Fibroblast of skin of left quadriceps (primary cell): ENCODE measurements around the gene XKR7.
"Not testable (repeated sequence)": the region's sequence is repeated elsewhere in the genome, so short reads cannot be mapped to it uniquely, and the experiment has no call there.

Source experiments
- DNase-seq, 2 experiments: peaks; one replicate each; pipeline ENCODE4 v3.0.0-alpha.2; 2013; ENCODE audit warnings: low read depth in 2 of 2

The XKR7 gene, protein sequence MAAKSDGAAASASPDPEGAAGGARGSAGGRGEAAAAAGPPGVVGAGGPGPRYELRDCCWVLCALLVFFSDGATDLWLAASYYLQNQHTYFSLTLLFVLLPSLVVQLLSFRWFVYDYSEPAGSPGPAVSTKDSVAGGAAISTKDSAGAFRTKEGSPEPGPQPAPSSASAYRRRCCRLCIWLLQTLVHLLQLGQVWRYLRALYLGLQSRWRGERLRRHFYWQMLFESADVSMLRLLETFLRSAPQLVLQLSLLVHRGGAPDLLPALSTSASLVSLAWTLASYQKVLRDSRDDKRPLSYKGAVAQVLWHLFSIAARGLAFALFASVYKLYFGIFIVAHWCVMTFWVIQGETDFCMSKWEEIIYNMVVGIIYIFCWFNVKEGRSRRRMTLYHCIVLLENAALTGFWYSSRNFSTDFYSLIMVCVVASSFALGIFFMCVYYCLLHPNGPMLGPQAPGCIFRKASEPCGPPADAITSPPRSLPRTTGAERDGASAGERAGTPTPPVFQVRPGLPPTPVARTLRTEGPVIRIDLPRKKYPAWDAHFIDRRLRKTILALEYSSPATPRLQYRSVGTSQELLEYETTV

DNA sequence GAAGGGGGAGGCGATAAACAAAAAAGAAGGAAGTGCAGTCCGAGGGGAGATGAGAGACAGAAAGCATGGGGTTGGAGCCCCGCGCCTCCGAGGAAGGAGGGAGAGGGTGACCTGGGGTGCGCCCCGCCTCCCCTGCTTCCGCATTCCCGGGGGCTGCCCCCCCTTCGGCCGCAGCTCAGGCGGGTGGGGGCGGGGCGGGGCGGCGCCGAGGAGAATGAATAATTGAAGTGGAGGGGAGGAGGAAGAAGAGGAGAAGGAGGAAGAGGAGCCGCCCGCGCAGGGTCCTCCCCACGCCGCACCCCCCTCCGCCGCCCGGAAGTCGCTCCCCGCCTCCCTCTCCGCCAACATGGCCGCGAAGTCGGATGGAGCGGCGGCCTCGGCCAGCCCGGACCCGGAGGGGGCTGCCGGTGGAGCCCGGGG is at the start of gene XKR7:
Gene XKR7, plus strand, starts transcription at position 322 of the 420 bp plus-strand sequence. Its CDS starts 25 bp downstream, at position 347.
- DNase-seq = no peak

DNA sequence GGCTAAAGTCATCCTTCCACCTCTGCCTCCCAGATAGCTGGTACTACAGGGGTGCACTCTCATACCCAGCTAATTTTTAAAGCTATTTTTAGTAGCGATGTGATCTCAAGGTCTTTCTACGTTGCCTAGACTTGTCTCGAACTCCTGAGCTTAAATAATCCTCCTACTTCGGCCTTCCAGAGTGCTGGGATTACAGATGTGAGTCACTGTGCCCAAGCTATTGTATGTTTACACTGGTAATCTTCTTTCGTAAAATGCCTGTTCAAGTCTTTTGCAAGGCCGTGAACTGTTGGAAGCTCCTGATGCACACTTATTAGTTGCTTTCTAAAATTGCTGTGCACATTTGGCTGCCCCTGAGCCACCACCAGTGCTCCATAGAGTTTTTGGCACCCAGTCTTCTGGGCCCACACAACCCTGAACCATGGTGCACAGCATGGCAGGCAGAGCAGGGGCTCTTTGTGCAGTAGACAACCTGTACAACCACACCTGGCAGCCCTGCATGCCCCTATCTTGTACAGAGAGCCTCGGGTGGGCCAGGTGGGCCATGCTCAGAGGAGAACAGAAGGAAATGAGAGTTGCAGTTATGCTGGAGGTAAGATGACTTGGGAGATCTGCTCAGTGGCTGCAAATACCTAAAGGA is 49.4 kb upstream of the XKR7 start:
- no peak for DNase-seq

DNA sequence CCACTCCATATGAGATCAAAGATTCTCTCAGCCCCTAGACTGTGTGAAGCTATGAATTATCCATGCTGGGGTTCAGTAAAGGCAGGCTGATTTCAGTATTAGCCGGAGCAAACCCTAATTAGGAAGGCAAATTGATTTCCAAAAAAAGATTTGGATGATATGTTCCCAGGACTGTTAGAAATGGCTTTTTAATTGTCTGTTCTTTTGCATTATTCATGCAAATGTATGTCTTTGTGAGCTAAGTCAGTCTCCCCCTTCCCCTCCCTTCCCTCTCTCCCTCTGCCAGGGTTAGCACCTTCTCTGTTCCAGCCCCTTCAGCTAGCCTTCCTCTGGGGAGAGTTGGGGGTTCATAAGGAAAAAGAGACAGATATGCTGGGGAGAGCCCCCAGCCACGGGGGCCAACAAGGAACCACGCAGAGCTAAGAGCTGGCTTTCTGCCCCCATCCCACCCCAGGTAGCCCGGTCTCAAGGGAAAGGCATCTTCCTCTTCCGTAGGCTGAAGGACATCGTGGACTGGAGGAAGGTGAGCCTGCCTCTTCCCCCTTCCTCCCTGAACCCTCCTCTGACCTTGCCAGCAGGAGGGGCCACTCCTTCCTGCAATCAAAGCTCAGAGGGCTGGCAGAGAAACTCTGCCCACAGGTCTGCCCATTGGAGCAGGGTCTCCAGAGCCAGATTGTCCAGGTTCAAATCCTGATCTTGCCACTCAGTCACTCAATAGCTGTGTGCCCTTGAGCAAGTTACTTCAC is 48.4 kb upstream of the XKR7 start:
- DNase-seq = no peak

DNA sequence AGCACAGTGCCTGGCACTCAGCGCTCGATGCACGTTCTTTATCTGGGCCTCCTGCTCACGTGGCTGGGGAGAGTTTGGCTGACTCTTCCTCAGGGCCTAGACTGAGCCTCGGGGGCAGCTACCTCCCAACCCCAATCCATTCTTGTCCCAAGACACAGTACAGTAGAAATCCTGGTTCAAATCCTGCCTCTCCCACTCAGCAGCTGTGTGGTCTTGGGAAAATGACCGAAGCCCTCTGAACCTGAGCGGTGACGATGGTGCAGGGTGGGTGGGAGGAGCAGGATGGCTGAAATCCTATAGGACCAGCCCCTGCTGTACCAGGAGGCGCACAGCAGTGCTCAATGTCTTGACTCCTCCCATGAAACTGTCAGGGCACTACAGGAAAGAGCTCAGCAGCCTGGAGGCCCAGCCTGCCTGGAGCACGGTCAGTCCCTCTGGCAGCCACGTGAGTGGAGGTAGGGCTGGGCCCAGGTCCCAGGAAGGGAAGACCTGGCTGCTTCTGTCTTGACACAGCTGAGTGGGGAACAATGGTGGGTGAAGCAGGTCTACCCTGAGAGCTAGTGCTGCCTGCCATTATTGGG is 47.6 kb upstream of the XKR7 start:
- no peak for DNase-seq

DNA sequence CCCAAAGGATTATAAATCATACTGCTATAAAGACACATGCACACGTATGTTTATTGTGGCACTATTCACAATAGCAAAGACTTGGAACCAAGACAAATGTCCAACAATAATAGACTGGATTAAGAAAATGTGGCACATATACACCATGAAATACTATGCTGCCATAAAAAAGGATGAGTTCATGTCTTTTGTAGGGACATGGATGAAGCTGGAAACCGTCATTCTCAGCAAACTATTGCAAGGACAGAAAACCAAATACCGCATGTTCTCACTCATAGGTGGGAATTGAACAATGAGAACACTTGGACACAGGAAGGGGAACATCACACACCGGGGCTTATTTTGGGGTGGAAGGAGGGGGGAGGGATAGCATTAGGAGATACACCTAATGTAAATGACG is 46.5 kb upstream of the XKR7 start:
- not testable (repeated sequence) for DNase-seq

DNA sequence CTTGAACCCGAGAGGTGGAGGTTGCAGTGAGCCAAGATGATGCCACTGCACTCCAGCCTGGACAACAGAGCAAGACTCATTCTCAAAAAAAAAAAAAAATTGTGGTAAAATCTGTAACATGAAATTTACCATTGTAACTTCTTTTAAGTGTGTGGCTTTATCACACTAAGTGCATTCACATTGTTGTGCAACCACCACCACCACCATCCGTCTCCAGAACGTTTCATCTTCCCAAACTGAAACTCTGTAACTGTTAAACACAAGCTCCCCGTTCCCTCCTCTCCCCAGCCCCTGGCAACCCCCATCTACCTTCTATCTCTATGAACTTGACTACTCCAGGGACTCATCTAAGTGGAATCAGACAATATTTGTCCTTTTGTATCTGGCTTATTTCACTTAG is 45.8 kb upstream of the XKR7 start:
- no peak for DNase-seq

DNA sequence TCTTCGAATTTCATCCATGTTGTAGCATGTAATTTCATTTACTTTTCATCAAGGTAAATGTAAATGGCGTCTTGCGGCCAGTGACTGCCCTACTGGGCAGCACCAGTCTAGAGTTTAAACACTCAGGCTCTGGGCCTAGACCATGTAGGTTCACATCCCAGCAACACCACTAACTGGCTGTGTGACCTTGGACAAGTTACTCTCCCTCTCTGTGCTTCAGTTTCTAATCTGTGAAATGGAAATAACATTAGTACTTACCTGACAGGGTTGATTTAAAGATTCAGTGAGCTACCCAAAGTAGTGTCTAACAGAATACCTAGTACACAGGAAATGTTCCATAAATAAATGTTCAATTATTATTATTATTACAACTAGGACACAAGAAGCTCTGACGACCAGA is 45.4 kb upstream of the XKR7 start:
- DNase-seq = no peak

DNA sequence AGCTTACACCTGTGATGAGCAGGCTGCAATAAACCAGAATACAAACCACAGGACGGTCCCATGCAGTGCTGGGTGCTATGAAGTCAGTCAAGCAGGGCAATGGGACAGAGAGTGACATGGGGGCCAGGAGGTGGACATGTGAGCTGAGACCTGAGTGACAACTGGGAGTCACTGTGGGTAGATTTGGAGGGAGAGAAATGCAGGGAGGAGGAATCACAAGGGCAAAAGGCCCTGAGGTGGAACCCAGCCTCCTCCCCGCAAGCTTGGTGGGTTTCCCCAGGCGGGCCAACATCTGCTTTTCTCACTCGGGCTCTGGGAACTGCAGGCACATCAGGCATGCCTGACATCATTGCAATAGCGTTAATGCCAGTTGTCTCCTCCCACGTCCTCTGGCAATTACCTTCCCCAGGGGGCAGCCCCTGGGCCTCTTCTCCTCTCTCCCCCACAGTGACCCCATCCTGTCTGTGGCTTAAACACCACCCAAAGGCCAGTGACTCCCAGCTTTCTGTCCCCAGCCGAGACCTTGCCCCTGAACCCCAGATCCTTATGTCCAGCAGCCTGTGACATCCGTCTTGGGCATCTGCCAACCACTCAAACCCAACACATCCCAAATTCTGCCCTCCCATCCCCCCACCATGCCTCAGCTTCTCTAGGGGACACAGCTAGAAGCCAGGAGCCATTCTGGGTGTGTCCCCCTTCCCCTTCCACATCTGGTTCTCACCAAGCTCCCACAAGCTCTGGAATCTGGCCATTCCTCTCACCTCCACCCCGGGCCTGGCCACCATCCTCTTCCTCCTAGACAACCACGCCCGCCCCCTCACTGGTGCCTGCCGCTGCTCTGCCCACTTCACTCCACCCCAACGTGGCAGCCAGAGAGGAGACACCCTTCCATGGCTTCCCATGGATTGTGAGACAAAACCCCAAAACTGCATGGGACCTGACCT is 44.3 kb upstream of the XKR7 start:
- DNase-seq = no peak

DNA sequence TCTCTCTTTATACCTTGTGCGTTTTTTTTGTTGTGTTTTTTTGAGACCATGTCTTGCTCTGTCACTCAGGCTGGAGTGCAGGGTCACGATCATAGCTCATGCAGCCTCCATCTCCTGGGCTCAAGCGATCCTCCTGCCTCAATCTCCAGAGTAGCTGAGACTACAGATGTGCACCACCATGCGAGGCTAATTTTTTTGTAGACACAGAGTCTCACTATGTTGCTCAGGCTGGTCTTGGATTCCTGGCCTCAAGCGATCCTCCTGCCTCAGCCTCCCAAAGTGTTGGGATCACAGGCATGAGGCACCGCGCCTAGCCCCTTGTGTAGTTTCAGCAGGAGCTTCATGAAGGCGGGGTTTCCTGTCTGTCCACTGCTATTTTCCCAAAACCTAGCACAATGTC is 43.4 kb upstream of the XKR7 start:
- no peak for DNase-seq

DNA sequence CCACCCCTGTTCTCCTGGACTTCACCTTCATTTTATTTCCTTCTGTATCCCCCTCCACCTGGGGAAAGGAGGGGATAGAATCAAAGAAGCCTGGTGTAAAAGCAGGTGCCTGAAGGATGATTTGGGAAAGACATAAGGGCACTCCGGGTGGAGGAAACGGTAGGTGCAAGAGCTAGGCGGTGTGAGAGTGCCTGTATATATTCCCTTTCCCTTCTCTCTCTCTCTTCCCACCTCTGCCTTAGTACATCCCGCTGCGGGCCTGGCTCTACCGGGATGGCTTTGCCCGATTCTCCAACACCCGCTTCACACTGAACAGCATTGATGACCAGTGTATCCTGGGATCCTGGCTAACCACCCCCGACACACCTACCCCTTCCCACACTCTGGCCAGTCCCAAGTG is 42.3 kb upstream of the XKR7 start:
- no peak for DNase-seq

DNA sequence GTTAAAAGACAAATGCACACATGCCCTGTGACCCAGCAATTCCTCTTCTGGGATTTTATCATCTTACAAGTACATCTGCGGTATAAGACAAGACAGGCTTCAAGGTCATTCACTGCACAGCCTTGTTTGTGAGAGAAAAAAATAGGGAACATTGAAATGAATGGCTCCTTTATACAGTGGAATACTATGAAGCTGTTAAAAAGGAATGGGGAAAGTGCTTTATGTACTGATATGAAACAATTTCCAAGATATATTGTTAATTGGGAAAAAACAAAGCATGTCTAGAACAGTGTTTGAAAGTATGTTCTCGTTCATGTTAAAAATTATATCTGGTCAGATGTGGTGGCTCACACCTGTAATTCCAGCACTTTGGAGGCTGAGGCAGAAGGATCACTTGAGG is 41.5 kb upstream of the XKR7 start:
- DNase-seq = no peak

DNA sequence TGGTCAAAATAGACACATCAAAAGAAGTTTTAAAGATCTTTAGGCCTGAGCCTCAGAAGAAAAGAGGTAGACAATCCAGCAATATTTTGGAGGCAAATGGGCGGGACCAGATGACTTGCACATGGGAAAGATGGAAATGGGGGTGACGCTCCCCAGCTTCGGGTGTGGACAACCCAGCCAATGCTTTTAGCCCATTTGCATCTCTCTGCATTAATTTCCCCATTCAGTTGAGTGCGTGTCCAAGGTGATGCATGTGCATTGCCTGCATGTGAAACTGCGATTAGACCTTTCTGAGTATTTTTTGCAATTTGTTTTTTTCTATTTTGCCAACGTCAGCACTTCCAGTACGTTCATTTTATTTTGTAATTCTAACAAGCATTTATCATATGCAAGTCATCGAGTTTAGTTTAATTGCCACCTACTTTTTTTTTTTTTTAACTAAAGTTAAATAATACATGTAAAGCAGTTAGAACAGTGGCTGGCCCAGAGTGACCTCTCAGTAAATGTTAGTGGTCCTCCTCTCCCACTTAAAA is 40.3 kb upstream of the XKR7 start:
- DNase-seq = no peak

DNA sequence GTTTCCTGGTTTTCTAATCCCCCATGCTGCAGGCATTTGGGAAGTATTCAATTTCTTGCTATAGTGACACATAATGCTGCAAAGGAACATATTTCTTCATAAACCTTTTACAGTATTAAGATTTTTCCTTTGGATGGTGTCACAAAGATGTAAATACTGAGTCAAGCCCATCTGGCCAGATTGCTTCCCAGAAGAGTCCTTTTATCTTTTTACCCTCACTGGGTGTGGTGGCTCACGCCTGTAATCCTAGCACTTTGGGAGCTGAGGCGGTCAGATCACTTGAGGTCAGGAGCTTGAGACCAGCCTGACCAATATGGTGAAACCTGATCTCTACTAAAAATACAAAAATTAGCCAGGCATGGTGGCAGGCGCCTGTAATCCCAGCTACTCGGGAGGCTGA is 38.3 kb upstream of the XKR7 start:
- not testable (repeated sequence) for DNase-seq

DNA sequence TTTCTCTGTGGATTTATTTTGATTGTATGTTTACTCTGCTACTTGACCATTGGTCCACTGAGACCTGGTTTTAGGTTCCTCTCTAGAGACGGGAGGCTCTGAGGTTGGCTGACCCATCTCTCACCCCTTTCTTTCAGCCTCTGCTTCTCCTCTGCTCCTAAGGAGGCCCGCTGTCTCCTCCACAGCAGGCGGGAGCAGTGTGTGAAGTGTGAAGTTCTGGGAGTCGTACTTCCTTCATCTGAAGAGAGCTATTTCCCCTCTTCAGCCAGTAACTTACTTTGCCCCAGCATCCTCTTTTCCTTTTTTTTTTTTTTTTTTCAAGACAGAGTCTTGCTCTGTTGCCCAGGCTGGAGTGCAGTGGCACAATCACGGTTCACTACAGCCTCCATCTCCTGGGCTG is 37.2 kb upstream of the XKR7 start:
- DNase-seq = no peak

DNA sequence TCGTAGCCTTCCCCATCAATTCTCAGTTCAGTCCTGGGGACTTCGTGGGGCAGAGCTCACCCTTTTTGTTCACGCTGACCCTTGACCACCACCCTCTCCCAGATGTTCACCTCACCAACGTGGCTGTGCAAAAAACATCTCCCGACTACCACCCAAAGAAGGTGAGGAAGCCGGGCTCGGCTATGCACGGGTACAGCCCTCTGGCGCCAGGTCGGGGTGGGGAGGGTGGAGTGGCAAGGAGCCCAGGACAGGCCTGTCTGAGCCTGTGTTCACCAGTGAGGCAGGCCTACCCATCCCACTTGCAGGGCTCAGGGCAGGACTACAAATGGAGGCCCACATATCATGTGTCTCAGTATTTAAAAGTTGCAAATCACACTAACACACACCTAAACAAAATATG is 34.3 kb upstream of the XKR7 start:
- no peak for DNase-seq

DNA sequence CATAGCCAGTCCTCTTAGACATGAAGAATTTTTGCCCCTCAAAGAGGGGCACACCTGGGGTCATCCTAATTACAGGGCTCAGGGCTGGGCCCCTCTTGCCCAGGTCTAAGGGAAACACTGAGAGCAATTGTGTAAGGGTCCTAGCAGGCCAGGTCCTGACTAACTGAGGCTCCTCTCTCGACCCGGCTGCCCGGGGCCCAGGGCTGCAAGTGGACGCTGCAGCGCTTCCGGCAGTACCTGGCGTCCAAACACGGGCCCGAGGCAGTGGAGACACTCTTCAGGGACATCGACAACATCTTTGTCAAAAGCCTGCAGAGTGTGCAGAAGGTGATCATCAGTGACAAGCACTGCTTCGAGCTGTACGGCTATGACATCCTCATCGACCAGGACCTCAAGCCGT is 33.5 kb upstream of the XKR7 start:
- no peak for DNase-seq

DNA sequence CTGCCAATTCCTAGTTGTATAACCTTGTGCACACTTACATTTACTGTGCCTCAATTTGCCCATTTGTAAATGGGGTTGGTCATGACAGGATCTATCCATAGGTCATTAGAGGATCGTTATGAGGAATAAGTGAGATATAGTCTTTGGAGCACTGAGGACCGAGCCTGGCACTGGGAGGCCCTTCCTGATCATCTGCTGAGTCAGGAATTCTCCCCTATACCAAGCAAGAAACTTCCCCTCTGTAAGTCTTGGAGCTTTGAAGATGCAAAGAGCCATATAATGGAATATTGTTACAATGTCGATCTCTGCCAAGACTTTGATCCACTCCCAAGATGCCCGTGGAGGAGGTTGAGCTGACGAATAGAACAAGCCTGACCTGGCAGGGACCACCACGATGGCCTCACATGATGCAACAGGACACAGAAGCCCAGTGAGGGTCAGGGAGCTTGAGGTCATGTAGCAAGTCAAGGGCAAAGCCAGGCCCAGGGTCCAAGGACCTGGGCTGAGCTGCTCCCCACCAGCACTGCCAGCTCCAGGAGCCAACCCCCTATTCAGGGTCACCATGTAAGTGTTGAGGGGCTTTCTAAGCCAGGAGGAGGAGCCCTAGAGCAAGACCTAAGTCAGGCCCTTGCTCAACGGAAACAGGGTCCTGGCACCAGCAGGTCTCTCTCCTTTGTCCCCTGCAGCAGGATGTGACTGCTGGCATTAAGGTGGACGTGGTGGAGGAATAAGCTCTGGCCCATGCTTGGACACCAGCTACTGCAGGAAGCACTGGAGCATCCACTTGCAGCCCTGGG is 32.8 kb upstream of the XKR7 start:
- DNase-seq = no peak

DNA sequence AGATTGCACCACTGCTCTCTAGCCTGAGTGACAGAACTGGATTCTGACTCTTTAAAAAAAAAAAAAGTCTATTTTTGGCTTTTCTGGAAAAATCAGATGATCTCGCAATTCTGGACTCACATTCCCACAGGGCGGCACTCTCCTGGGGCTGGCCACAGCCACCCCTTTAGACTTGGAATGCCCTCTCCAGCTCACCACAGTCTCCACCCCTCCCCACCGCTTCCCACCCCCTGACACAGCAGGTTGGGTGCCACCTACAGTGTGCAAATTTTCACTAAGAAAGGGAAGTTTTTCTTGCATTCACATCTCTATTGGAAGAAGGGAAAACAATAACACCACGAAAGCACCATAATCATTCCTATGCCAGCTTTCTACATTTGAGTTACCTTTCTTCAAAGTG is 31.5 kb upstream of the XKR7 start:
- DNase-seq = no peak

DNA sequence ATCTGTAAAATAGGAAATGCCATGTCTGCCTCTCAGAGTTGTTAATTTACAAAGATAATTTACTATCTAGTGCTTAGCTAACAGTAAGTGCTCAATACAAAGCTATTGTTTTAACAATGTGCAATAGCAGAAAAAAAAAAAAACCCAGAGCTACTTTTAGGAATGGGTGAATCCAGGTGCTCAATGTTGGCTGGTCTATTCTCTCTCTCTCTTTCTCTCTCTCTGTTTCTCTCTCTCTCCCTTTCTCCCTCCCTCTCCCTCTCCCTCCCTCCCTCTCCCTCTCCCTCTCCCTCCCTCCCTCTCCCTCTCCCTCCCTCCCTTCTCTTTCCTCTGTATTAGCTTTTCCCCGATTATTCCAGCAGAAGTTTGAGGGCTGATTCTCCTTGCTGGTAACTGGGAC is 30.1 kb upstream of the XKR7 start:
- DNase-seq = no peak

DNA sequence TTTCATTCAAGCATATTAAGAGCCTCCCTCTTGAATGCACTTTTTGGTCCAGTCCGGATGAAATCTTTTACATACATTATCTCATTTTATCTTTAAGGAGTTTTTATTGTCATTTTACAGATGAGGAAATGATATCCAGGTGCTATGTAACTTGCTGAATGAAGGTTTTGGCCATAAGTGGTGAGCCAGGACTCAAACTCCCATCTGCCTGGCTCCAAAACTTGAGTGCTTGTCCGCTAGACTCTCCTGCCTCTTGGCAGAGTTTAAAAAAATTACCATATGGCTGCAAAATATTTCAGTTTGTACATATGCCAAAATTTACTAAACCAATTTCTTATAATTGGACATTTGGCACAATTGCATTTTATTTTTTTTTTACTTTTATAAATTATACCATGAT is 28.3 kb upstream of the XKR7 start:
- no peak for DNase-seq
